ENCODE data around the gene RRAGC. TPM values are rescaled to one million over a fixed set of nuclear protein-coding genes. Genes with fewer than 3 reads are reported as not detected.

Gene RRAGC, protein sequence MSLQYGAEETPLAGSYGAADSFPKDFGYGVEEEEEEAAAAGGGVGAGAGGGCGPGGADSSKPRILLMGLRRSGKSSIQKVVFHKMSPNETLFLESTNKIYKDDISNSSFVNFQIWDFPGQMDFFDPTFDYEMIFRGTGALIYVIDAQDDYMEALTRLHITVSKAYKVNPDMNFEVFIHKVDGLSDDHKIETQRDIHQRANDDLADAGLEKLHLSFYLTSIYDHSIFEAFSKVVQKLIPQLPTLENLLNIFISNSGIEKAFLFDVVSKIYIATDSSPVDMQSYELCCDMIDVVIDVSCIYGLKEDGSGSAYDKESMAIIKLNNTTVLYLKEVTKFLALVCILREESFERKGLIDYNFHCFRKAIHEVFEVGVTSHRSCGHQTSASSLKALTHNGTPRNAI
- 9.7 and 18.1 TPM in 2 replicates for total RNA-seq

DNA sequence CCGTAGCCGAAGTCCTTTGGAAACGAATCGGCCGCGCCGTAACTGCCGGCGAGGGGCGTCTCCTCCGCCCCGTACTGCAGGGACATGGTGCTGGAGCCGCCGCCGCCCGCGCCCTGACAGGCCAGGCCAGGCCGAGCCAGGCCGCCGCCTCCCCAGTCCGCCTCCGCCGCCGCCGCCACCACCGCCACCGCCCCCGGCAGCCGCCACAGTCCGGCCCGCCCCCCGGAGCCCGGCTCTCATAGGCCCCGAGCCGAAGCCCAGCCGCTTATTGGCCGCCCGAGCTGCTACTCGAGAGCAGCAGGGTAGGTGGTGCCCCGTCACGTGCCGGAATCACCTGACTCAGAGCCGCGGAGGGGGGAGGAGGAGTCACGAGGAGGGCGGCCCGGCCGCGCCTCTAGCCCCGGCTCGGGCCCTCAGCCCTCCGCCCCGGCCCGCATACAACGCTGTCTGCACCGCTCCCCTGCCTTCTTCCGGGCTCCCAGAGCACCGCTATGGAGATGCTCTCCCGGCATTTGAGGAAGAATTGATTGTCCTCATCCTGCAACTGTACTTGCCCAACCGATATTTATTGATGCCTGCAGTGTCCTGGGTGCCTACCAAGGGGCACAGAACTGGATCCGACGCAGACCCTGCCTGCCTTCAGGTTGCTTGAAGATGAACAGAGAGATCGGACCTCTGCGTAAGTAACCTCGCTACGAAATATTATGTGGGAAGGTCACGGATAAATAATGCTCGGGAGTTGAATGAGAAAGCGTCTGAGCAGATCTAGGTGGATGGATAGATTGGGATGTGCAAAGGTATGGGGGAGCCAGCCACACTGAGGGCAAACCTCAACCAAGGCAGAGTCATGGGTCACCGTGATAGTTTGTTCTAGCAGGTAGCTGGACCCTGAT lies at the start of gene RRAGC:
RRAGC (minus strand) TSS at position 212 of the 893 bp plus-strand sequence; CDS start at position 86, 126 bp downstream.

DNA sequence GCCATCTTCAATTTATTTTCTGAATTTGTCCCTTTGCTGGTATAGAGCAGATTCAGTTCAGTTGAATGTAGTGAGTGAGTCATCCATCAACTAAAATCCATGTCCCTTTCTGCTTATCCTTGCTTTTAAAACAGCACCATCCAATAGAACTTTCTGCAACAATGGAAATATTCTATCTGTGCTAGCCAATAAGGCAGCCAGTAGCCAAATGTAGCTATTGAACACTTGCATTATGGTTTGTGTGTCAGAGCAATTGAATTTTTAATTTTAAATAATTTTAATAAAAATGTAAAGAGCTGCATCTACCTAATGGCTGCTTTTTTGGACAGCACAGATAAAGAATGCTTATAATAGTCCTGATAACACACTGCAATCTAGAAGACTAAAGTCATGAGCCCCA lies 21.9 kb upstream of the RRAGC start, which contains the start of gene GJA9:
GJA9 (minus strand) TSS at position 101 of the 400 bp plus-strand sequence. CDS start 5,489 bp downstream, outside the sequence.

DNA sequence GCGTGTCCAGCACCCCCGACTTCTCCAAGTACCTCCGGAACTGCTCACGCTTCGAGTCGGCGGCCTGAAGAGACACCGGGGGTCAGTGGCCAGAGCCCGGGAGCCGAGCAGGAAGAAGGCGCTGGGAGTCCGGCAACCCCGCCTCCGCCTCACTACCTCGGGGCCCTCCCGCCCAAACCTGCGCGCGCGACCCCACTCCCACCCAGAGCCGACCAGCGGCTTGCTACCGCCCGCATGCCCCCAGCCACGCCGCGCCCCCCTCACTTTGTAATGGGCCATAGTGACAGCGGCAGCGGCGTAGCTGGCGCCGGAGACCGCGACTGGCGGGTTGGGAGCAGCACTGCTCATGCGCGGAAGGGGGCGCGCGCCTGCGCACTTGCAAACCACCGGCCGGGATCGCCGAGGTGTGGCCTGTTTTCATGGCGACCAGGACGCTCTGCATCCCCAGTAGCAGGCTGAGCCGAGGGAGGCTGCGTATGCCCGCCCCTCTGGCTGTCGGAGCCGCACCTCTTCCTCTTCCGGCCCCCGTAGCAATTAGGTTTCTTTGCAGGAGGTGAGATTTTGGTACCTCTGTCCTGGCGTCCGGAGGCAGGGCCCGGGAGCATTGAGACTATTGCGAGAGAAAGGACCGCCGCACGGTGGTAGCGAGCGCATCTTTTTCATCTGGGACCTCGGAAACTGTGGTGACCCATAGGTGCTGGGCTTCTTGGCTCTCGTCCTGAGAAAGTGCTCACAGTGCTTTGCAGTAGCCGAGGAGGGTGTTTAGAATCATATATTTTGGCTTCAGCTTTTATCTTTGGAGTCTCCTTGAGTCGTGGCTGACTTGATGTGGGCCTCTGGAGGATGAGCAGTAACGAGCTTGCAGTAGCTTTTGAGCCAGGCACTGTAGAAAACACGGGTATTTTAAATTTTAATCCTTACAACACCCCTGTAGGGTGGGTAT lies 13.7 kb upstream of the RRAGC start, which contains the start of gene MYCBP:
MYCBP (minus strand) TSS at position 322 of the 943 bp plus-strand sequence; CDS start at position 279, 43 bp downstream.

Other genes starting within 250 kb of the RRAGC start
- gene MYCBP, start 13.6 kb upstream of the RRAGC start, total RNA-seq = 19.5 and 28.0 TPM in 2 replicates
- not detected in 2 replicates for gene GJA9, start 21.8 kb upstream of the RRAGC start, total RNA-seq
- gene RHBDL2, start 82.1 kb upstream of the RRAGC start, total RNA-seq = 0.15 TPM in 1 of 2 replicates, not detected in the other
- gene AKIRIN1, start 131.5 kb upstream of the RRAGC start, total RNA-seq = 39.2 and 40.6 TPM in 2 replicates
- gene NDUFS5, start 166.6 kb upstream of the RRAGC start, total RNA-seq = 754 and 1,307 TPM in 2 replicates

Measured in epithelial cell of umbilical artery (primary cell).